ENCODE measurements around the gene FBLN1.
"Not testable (repeated sequence)": the region's sequence is repeated elsewhere in the genome, so short reads cannot be mapped to it uniquely, and the experiment has no call there.

Gene FBLN1

DNA sequence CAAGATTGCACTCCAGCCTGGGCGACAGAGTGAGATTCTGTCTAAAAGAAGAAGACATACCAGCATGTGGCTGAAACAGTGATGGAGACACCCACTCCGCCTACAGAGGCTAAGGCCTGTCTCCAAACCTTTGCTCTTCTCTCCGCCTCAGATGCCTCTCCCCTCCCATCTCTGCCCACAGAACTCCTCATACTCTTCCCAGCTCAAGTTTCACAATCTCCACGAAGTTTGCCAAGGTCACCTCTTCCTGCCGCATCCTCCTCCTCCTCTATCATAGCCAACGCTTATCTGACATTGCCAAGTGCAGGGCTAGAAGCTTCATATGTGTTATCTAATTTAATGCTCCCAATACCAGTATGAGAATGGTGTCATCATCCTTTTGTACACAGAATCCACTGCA lies 25.9 kb upstream of the FBLN1 start:
- DNase-seq, result no peak

DNA sequence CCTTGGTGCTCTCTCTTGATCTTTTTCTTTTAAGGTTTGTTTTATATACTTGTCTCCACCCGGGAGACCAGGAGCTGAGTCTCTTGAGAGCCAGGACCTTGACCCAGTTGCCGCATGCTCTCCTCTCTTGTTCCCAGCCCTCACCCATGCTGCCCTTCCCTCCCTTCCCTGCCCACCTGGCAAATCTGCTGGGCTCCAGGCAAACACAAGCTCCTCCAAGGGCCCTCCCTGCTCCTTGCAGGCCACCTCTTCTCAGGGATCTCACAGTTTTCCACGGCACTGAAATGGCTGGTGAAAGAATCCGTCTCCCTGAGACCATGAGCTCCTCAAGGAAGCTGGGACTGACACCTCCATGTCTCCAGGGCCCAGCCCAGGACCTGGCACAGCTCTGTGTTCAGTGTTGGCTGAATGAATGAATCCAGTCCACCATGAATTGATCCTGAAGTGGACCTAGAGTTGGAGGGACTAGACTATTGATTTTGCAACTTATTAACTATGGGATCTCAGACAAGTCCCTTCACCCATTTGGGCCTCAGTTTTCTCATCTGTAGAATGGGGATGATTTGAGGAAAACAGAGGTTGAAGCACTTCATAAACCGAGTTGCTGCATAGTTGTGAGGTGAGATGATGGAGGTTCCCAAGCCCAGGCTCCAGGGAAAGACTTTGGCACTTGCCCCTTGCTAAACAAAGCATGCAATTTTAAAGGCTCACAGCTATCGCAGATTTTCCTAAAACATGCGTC lies 25.1 kb upstream of the FBLN1 start:
- no peak for DNase-seq

DNA sequence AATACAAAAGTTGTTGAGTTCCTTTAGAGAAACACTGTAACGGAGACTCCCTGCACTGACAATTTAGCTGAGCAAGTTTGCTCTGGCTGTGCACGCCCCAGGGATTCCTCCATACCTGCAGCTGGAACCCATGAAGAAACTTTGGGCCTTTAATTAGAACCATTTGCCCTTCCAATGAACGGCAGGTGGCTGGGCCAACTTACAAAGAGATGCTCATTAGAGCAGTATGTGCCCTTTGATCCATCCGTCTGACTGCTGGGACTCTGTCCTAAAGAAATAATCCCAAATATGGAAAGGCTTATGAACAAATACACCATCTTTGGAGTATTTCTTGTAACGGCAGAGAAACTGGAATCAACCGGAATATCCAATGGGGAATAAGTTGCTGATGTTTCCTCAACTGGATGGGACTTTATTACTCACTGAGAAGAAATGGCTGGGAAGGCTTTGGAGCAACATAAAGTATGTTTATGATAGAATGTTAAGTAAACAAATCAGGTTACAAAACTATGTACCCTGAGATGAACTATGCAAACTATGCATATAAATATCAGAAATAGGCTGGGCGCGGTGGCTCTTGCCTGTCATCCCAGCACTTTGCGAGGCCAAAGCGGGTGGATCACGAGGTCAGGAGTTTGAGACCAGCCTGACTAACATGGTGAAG lies 24.4 kb upstream of the FBLN1 start:
- DNase-seq, result no peak

DNA sequence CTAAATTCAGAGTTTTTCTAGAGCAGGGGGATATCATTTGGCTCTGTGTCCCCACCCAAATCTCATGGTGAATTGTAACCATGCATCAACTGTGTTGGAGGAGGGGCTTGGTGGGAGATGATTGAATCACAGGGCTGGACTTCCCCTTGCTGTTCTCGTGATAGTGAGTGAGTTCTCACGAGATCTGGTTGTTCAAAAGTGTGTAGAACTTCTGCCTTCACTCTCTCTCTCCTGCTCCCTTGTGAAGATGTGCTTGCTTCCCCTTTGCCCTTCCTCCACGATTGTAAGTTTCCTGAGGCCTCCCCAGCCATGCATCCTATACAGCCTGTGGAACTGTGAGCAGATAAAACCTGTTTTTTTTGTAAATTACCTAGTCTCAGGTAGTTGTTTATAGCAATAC lies 22.0 kb upstream of the FBLN1 start:
- no peak for DNase-seq

DNA sequence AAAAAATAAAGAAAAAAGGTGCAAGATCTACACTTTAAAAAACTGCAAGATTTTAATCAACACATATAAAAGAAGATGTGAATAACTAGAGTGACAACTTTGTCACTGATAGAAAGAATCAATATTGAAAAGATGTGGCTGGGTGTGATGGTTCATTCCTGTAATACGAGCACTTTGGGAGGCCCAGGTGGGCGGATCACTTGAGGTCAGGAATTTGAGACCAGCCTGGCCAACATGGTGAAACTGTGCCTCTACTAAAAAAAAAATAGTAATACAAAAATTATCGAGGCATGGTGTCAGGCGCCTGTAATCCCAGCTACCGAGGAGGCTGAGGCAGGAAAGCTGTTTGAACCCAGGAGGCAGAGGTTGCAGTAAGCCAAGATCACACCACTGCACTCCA lies 21.0 kb upstream of the FBLN1 start:
- DNase-seq, result no peak

DNA sequence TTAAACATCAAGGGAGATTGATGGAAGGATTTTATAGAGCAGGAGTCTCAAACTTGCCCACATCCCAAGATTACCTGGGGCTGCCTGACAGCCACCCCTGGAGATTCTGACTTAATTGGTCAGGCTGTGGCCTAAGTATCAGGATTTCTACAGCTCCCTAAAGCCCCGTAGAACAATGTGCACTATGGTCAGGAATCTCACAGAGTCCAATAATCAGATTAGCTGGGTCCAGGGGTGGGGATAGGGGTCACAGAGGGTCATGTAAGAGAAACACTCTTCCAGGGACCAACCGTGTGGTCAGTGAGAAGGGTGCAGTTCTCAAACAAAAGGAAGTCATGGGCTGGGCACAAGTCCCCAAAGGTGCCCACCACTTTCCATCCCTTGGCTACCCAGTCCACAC lies 20.5 kb upstream of the FBLN1 start:
- DNase-seq, result no peak

DNA sequence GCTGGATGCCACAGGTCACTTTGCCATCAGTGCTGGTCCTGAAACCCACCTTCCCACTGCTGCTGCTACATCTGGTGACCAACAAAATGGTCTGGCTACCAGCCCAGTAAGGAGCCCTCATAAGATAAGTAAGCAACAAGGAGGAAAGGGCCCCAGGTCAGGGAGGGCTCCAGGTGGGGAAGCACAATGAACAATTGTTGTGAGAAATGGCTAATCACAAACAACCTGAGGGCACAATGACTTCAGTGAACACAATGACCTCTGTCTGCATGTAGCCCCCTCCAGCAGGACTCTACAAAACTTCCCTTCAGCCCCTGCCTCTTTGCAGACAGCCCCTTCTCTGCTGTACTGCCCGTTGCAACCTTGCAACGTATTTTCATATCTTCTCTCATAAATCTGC lies 19.4 kb upstream of the FBLN1 start:
- no peak for DNase-seq

DNA sequence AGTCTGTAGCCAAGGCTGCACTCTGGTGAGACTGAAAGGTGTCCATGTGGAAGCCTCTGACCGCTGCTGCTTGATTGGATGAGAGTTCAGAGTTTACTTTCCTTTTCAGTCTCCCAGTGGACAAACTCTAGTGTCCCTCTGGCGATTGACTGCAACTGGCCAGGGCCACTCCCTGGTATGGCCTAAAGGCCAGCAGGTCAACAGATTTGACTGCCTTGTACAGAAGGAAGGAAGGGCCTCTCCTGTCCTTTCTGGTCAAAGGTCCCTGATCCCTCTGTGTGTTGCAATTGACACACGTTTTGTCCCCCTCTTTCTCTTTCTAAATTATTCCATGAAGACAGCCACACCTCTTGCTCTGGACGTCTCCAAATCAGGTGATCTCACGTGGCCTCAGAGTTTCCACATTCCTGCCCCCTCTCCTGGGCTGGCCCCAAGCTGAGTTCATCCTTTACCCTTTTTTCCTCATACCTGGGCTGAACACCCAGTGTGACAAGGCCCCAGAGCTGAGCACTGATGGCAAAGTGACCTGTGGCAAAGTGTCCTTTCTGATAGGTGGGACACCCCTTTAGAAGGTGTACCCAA lies 18.7 kb upstream of the FBLN1 start:
- no peak for DNase-seq

DNA sequence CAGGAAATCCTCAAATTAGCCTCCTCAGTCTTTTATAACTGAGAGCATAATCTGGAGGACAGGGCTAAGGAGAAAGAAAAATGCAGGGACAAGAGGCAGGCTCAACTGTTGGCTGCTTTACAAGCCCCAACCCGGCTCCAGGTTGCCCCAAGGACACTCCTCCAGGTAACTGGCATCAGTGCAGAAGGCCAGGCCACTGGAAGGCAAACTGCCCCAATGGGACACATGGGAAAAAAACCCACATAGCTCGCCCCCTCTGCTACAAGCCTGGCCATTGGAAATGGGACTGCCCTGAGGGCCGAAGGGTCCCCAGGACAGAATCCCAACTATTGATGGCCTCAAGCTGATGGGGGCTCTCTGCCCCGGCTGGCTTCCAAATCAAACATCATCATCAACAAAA lies 17.9 kb upstream of the FBLN1 start:
- DNase-seq, result no peak

DNA sequence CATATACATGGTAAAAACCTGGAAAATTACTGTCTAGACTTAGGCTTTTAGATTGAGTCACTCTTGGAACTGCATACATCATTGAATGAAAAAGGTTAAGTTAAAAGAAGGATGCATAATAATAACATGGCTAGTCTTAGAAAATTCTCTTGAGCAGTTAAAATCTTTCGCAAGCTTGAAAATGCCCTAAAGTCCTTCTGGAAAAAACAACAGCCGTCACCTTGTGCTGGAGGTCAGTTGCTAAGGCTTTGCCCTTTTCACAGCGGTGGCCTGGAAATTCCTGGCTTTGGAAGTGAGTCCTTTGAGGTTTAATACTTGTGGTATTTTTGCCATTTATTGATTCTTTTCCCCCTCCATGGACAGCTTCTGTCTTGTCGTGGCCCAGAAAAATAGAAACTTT lies 17.4 kb upstream of the FBLN1 start:
- no peak for DNase-seq

DNA sequence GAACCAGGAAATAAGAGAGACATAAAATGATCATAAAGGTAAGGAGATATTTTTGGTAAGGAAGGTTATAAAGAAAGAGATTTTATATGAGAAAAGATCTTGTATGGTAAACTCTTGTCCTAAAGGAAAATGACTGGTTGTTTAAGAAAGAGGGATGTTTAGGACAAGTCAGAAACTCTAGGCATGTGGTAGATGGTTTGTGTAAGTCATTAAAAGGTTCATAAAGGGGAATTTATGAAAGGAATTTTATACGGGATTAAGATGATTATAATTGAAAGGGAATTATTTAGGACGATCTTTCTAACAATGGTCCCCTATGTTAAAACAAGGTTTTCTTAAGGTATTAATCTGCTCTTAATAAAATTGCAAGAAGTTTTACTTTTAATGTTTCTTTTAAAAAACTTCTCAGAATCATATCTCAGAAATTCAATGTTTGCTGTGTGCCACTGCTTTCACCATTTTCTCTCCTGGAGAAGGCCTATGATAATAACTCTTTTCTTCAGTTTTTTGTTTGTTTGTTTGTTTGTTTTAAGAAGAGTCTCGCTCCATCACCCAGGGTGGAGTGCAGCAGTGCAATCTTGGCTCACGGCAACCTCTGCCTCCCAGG lies 13.8 kb upstream of the FBLN1 start:
- no peak for DNase-seq

DNA sequence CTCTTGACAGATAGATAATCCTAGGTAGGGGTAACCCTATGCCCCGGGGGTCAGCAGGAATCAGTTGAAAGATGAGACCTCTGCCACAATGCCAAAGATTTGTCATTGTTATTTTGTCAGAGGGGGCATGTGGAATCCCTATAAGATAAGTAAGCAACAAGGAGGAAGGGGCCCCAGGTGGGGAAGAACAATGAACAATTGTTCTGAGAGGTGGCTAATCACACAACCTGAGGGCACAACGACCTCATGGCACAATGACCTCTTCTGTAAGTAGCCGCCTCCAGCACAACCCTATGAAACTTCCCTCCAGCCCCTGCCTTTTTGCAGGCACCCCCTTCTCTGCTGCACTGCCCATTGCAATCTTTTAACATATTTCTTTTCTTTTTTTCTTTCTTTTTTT lies 11.8 kb upstream of the FBLN1 start:
- DNase-seq, result no peak

DNA sequence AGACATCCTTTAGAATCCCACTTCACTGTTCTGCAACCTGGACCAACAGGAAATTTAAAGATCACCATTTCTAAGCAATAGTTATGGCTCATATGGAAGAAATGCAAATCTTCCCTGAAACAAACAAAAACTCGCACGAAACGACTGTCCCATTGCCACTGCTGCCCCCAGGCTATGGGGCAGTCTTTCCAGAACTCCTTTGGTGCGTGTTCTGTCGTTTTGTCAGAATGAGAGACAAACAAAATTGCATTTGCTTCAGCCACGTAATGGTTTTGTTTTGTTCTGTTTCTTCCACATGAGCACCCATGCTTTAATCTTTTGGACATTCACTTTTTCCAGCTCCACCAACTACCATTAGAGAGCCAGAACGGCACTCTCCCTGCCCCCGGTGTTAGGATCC lies 10.8 kb upstream of the FBLN1 start:
- DNase-seq, result no peak

DNA sequence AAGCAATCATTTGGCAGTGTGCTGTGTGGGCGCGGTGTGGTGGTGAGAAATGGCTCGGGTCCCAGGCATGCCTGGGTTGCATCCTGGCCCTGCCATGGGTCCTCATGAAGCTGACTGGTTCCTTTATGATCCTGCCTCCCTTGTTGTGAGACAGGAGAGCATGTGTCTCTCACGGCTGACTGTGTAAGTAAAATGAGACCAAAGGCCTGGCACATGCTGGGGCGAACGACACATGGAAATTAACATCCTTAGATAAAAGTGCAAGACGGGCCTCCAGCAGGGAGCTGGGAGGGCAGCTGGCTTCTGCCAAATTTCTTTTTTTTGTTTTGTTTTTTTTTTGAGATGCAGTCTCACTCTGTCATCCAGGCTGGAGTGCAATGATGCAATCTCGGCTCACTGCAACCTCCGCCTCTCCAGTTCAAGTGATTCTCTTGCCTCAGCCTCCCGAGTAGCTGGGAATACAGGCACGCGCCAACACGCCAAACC lies 9.4 kb upstream of the FBLN1 start:
- no peak for DNase-seq

DNA sequence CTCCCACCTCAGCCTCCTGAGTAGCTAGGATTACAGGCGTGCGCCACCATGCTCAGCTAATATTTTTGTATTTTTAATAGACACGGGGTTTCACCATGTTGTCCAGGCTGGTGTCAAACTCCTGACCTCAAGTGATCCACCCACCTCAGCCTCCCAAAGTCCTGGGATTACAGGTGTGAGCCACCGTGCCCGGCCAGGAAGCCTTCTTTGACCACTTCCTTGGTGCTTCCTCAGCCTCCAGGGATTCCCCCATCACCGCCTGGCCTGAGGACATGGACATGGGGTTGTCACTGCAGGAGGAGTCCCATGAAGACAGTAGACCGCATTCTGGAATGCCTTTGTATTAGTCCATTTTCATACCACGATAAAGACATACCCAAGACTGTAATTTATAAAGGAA lies 8.4 kb upstream of the FBLN1 start:
- DNase-seq, result not testable (repeated sequence)

DNA sequence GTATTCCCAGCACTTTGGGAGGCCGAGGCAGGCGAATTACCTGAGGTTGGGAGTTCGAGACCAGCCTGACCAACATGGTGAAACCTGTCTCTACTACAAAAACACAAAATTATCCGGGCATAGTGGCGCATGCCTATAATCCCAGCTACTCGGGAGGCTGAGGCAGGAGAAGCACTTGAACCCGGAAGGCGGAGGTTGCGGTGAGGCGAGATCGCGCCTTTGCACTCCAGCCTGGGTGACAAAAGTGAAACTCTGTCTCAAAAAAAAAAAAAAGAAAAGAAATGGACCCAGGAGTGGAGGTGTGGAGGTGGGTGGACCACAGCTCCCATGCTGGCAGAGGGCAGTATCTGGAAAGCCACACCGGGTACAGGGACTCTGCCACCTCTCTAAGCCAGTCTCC lies 7.1 kb upstream of the FBLN1 start:
- not testable (repeated sequence) for DNase-seq

DNA sequence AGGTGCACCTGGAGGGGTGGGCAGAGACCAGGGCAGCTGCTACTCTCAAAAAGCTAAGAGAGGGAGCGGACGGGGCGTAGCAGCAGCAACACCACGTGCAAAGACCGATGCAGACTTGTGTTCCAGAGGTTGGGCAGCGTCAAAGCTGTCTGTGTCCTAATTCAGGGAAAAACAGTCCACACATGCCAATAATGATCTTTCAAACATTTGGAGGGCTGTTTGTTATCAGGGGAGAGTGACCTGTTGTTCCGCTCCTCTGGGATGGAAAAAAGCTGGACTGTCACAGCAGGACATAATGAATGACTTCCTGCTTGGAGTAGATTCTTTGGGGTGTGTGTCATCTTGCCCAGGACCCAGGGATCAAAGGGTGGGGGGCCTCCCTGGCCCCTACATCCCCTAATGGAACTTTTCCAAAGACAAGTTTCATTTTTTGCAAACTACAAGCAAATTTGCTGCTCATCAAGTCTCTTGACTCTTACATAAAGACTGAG lies 6.2 kb upstream of the FBLN1 start:
- no peak for DNase-seq

DNA sequence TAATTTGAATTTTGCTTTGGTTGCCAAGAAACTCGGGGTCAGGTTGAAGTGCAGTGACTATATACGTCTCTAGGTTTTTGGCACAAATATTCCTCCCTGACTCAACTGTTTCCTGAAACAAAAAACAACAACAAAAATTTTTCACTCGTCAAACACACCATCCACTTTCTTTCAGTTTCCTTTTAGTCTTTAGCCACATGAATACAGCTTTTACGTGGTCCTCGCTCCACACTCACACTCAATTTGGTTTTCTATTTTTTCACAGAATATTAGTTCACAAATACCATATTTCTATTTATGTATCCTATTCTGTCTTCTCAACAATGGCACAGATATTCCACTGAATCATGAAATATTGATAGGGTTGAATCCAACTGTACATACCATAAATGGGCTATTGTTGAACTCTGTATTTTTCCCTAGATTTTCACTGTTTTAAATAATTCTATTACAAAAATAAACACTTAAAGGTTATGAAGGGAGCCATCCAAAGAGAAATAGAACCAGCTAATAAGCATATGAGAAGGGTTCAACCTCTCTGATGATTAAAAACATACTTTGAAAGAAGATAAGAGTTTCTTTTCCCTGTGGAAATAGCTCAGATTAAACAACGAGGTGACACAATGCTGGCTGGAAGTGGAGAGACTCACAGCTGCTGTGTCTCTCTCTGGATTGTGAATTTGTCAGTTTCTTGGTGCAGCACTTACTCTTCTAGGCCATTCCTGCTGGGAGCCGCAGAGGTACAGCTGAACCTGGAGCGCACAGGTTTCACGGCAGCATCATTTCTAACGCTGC lies 5.1 kb upstream of the FBLN1 start:
- no peak for DNase-seq

DNA sequence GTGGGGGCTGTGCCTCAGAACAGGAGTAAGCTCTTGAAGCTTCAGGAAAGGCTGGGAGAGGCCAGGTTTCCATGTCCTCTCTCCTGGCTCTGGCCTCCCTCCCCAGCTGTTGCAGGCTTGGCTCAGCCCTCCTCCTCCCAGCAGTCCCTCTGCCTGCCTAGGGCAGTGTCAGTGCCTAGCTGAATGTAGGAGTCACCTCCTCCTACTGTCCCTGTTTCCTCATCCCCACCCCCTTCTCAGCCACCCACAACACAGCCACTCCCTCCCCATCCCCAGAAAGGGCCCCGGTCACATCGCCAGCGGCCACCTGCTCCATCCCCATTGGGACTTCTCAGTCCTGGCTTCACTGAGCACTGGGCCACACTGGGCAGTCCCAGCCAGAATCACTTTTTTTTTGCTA lies 2.9 kb upstream of the FBLN1 start:
- DNase-seq, result no peak

DNA sequence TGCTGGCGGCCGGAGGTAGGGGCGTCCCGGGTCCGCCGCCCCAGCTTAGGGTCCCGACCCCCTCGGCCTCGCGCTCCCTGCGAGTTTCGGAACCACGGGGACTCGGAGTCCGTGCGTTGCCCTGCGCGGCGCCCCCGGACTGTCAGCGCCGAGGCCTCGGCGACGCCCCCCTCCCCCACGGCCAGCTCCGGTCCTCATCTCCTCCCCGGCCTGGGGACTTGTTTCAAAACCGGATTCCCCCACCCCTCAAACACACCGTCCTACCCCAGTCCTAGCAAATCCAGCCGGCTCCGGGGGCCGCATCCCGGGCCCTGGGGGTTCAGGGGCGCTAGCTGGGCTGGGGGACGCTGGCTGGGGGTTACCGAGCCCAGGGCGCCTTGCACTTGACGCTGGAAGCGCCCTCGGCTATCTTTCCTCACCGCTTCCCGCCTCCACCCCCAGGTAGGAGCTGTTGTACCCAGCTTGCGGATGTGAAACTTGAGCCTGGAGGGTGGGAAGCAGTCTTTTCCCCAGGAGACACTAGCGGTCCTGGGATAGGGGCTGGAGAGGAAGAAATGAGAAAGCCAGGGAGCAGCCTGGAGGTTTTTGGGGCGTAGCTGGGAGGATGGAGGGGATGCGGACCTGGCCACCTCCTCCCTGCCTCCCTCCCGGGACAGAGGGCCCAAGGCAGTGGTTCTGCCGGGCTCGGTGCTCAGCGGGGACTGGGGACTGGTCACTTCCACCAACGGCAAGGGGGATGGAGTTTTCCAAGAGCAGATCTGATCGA lies 550 bp downstream of the FBLN1 start:
- DNase-seq, result no peak

Measured in nucleus accumbens (tissue), 56 donors.